Gastroesophageal sphincter (tissue), 3 donors: Measurements from ENCODE around the gene TMSB10.

Experiments used
- POLR2A ChIP-seq, 2 donors: fragments of 450-650 bp; IDR thresholded peaks; one replicate each; pipeline ENCODE4 v1.6.1; 2017; ENCODE audit warnings: antibody characterized with exemption in 2 of 2, mild to moderate bottlenecking in 2 of 2, moderate library complexity in 1 of 2
- TF ChIP-seq, protein P1 (sequence below), 4 experiments: fragments of 200-600 bp in 2 of 4; fragments of 450-650 bp in 2 of 4; sonication (generic) in 1 of 4; IDR thresholded peaks; one replicate each; pipeline ENCODE4 v1.5.1; 2017 to 2019; ENCODE audit warnings: antibody characterized with exemption in 4 of 4, mild to moderate bottlenecking in 2 of 4, moderate library complexity in 2 of 4

DNA sequence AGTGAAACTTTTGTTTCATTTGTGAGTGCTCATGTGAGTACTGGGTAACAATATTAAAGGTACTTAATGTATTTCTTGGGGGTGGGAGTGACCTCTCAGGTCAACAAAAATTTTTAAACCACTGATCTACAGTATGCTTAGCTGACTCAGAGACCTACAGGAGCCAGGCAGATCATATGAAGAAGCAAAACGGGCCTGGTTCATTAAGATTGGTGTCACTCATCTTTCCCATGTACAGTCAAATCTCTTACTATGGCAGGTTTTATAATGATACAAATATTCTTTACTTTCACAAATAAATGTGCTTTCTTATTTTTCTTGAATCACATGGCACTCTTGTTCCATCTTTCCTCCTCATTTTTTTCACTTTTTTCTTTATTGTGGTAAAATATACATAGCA lies 7.7 kb upstream of the TMSB10 start:
- TF ChIP-seq, protein P1, sequence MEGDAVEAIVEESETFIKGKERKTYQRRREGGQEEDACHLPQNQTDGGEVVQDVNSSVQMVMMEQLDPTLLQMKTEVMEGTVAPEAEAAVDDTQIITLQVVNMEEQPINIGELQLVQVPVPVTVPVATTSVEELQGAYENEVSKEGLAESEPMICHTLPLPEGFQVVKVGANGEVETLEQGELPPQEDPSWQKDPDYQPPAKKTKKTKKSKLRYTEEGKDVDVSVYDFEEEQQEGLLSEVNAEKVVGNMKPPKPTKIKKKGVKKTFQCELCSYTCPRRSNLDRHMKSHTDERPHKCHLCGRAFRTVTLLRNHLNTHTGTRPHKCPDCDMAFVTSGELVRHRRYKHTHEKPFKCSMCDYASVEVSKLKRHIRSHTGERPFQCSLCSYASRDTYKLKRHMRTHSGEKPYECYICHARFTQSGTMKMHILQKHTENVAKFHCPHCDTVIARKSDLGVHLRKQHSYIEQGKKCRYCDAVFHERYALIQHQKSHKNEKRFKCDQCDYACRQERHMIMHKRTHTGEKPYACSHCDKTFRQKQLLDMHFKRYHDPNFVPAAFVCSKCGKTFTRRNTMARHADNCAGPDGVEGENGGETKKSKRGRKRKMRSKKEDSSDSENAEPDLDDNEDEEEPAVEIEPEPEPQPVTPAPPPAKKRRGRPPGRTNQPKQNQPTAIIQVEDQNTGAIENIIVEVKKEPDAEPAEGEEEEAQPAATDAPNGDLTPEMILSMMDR (IDR thresholded peaks at IDR 0.05), result no peak
- TF ChIP-seq POLR2A (IDR thresholded peaks at IDR 0.05), result no peak
